Measurements from ENCODE around the gene ACBD7. TPM values are rescaled to one million over a fixed set of nuclear protein-coding genes. Genes with fewer than 3 reads are reported as not detected.

The ACBD7 gene
- total RNA-seq, 1 donor from 2014 or later, result 1.5 TPM

GRCh38 chr10:15049533-15049932, 39.0 kb downstream of the ACBD7 start:
- Mint-ChIP-seq H3K36me3 (ENCODE audit: unreplicated experiment) (no peaks in the 10 kb centered on the region), H3K9me3 (ENCODE audit: unreplicated experiment) (no peaks in the 10 kb centered on the region), H3K4me3 (ENCODE audit: unreplicated experiment) (no peak overlapping the region), H3K4me1 (ENCODE audit: low read depth, unreplicated experiment) (no peaks in the 10 kb centered on the region), H3K27ac (ENCODE audit: unreplicated experiment) (no peak overlapping the region), H3K27me3 (ENCODE audit: unreplicated experiment) (no peaks in the 10 kb centered on the region)
- no peak for TF ChIP-seq CTCF (IDR thresholded peaks at IDR 0.05; ENCODE audit: partially characterized antibody, unreplicated experiment)
- no peak for DNase-seq

GRCh38 chr10:15046626-15047025, 42.0 kb downstream of the ACBD7 start:
- TF ChIP-seq CTCF (IDR thresholded peaks at IDR 0.05; ENCODE audit: partially characterized antibody, unreplicated experiment), result no peak
- Mint-ChIP-seq H3K27me3 (ENCODE audit: unreplicated experiment) (no peaks in the 10 kb centered on the region), H3K27ac (ENCODE audit: unreplicated experiment) (no peak overlapping the region), H3K4me3 (ENCODE audit: unreplicated experiment) (no peak overlapping the region), H3K36me3 (ENCODE audit: unreplicated experiment) (no peaks in the 10 kb centered on the region), H3K4me1 (ENCODE audit: low read depth, unreplicated experiment) (no peaks in the 10 kb centered on the region), H3K9me3 (ENCODE audit: unreplicated experiment) (no peaks in the 10 kb centered on the region)
- DNase-seq, result no peak

GRCh38 chr10:15045380-15045779, 43.2 kb downstream of the ACBD7 start:
- Mint-ChIP-seq H3K9me3 (ENCODE audit: unreplicated experiment) (no peaks in the 10 kb centered on the region), H3K27ac (ENCODE audit: unreplicated experiment) (no peak overlapping the region), H3K4me1 (ENCODE audit: low read depth, unreplicated experiment) (no peaks in the 10 kb centered on the region), H3K4me3 (ENCODE audit: unreplicated experiment) (no peak overlapping the region), H3K36me3 (ENCODE audit: unreplicated experiment) (no peaks in the 10 kb centered on the region), H3K27me3 (ENCODE audit: unreplicated experiment) (no peaks in the 10 kb centered on the region)
- no peak for TF ChIP-seq CTCF (IDR thresholded peaks at IDR 0.05; ENCODE audit: partially characterized antibody, unreplicated experiment)
- no peak for DNase-seq

GRCh38 chr10:15043674-15044073, 44.9 kb downstream of the ACBD7 start, which contains the start of gene OLAH:
TSS of gene OLAH (plus strand) at chr10:15043943. CDS start at chr10:15047289, 3,346 bp downstream.
- DNase-seq, result no peak
- Mint-ChIP-seq H3K4me1 (ENCODE audit: low read depth, unreplicated experiment) (no peaks in the 10 kb centered on the region), H3K4me3 (ENCODE audit: unreplicated experiment) (no peak within 1 kb of the TSS), H3K36me3 (ENCODE audit: unreplicated experiment) (peaks cover under 1% of the 10 kb centered on the region), H3K9me3 (ENCODE audit: unreplicated experiment) (no peaks in the 10 kb centered on the region), H3K27ac (ENCODE audit: unreplicated experiment) (no peak within 1 kb of the TSS), H3K27me3 (ENCODE audit: unreplicated experiment) (peaks cover 2% of the 10 kb centered on the region)
- no peak for TF ChIP-seq CTCF (IDR thresholded peaks at IDR 0.05; ENCODE audit: partially characterized antibody, unreplicated experiment)

- DNase-seq, result no peak
- Mint-ChIP-seq H3K27ac (ENCODE audit: unreplicated experiment) (no peak overlapping the region), H3K9me3 (ENCODE audit: unreplicated experiment) (peaks cover 5% of the 10 kb centered on the region), H3K4me1 (ENCODE audit: low read depth, unreplicated experiment) (no peaks in the 10 kb centered on the region), H3K27me3 (ENCODE audit: unreplicated experiment) (peaks cover 2% of the 10 kb centered on the region), H3K4me3 (ENCODE audit: unreplicated experiment) (no peak overlapping the region), H3K36me3 (ENCODE audit: unreplicated experiment) (peaks cover 12% of the 10 kb centered on the region)
- no peak for TF ChIP-seq CTCF (IDR thresholded peaks at IDR 0.05; ENCODE audit: partially characterized antibody, unreplicated experiment)
Observed at GRCh38 chr10:15038416-15038815, 50.2 kb downstream of the ACBD7 start.
